BJ (cell line): Measurements from ENCODE around the gene MAP3K1. TPM values are rescaled to one million over a fixed set of nuclear protein-coding genes. Genes with fewer than 3 reads are reported as not detected.

Experiments
- CTCF ChIA-PET: fragments of 350-600 bp; formaldehyde crosslinking; extraction: SDS; loops from one replicate; lab custom pipeline; 2021; ENCODE audit warnings: antibody characterized with exemption, inconsistent platforms; lab: Yijun Ruan, JAX
- POLR2A ChIA-PET: fragments of 300-600 bp; sonication (Branson Sonifier 250); formaldehyde crosslinking; extraction: SDS; loops from one replicate; lab custom pipeline; 2021; ENCODE audit warnings: antibody characterized with exemption; lab: Charles Lee
- DNase-seq: peaks from one replicate; pipeline ENCODE4 v3.0.0-alpha.2; 2011; ENCODE audit warnings: low read depth
- H3K27me3 ChIP-seq: 2 replicates; pipeline ENCODE4 v1.6.0; 2011; ENCODE audit warnings: low read length; ENCODE audit not compliant: control insufficient read depth, insufficient read depth
- H3K36me3 ChIP-seq: 2 replicates; pipeline ENCODE4 v1.5.1; 2011; ENCODE audit warnings: low read length; ENCODE audit not compliant: control insufficient read depth, insufficient read depth
- H3K4me3 ChIP-seq: 2 replicates; pipeline ENCODE4 v1.5.1; 2011; ENCODE audit warnings: low read depth, mild to moderate bottlenecking, control low read depth, low read length
- polyA plus RNA-seq: library from polyadenylated mRNA; depleted of rRNA; stranded (reverse); fragments of >200 nt; gene quantifications from 2 replicates; pipeline ENCODE4 v1.2.3, GENCODE V29; 2011
- TF ChIP-seq, protein P1 (sequence below): IDR thresholded peaks from 2 replicates; pipeline ENCODE4 v1.5.1; 2011; ENCODE audit warnings: low read depth, mild to moderate bottlenecking, control low read depth, inconsistent platforms, low read length, moderate library complexity; ENCODE audit not compliant: insufficient read depth

Gene MAP3K1
- polyA plus RNA-seq, 1 experiment: 4.3 TPM

DNA sequence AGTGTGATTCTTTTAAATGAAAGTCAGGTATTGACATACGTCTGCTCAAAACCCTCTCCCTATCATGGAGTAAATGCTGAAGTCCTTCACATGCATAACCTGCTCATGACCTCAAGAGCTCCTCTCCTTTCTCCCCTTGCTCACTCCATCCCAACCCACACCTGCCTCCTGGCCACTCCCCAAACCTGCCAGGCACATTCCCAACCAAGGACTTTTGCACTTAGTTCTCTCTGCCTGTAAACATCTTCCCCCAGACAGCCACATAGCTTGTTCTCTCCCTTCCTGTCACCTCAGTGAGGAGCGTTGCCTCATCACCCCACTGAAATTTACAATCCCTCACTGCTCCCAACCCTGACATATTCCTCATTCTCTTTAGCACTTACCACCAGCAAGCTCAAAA, 102.7 kb downstream of the MAP3K1 start:
- H3K27me3 ChIP-seq: no peaks in the 10 kb centered on the region
- no peak for DNase-seq
- POLR2A ChIA-PET: interaction anchor here (0.7 kb wide), 1 partner anchor 9 kb away, joined by 3 read pairs; no protein-coding TSS in a partner anchor
- H3K36me3 ChIP-seq: peaks cover 4% of the 10 kb centered on the region
- no peak overlapping the region for H3K4me3 ChIP-seq
- TF ChIP-seq, protein P1, sequence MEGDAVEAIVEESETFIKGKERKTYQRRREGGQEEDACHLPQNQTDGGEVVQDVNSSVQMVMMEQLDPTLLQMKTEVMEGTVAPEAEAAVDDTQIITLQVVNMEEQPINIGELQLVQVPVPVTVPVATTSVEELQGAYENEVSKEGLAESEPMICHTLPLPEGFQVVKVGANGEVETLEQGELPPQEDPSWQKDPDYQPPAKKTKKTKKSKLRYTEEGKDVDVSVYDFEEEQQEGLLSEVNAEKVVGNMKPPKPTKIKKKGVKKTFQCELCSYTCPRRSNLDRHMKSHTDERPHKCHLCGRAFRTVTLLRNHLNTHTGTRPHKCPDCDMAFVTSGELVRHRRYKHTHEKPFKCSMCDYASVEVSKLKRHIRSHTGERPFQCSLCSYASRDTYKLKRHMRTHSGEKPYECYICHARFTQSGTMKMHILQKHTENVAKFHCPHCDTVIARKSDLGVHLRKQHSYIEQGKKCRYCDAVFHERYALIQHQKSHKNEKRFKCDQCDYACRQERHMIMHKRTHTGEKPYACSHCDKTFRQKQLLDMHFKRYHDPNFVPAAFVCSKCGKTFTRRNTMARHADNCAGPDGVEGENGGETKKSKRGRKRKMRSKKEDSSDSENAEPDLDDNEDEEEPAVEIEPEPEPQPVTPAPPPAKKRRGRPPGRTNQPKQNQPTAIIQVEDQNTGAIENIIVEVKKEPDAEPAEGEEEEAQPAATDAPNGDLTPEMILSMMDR: no peak
- CTCF ChIA-PET: interaction anchor here (1.2 to 2.8 kb wide), 2 partner anchors 11 to 16 kb away, joined by 3 to 9 read pairs; no protein-coding TSS in a partner anchor

- ChIA-PET CTCF (interaction anchor here (2.8 kb wide), 1 partner anchor 9 kb away, joined by 9 read pairs; no protein-coding TSS in a partner anchor), POLR2A (no interaction called here)
- Histone ChIP-seq H3K27me3 (no peaks in the 10 kb centered on the region), H3K36me3 (peaks cover 6% of the 10 kb centered on the region), H3K4me3 (no peak overlapping the region)
- TF ChIP-seq, protein P1: no peak
- DNase-seq: no peak
Measured at GRCh38 chr5:56919942-56920662, 104.8 kb downstream of the MAP3K1 start.

- ChIA-PET POLR2A (no interaction called here), CTCF (interaction anchor here (1.3 kb wide), 1 partner anchor 22 kb away, joined by 3 read pairs; no protein-coding TSS in a partner anchor)
- Histone ChIP-seq H3K4me3 (no peak overlapping the region), H3K27me3 (no peaks in the 10 kb centered on the region), H3K36me3 (peaks cover 6% of the 10 kb centered on the region)
- TF ChIP-seq, protein P1: no peak
- no peak for DNase-seq
Measured at GRCh38 chr5:56922922-56923321, 107.6 kb downstream of the MAP3K1 start.

DNA sequence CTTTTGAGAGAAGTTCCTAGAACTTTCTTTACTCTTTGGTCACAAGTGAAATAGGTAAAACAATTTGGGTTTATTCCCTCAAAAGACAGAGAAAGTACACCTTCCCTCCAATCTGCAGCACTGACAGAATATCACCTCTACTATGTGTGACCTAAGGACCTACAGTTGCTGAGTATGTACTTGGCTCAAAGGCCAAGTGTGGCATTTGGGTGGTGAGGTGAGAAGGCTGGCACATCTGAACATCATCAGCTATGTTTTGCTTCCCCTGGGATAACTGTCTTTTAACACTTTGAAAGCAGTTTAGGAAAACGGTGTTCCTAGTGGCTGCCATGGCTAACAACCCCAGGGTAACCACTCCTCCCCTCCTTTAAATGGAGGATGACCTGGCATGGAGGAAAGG, 119.0 kb downstream of the MAP3K1 start:
- Histone ChIP-seq H3K27me3 (no peaks in the 10 kb centered on the region), H3K36me3 (peaks cover 2% of the 10 kb centered on the region), H3K4me3 (no peak overlapping the region)
- ChIA-PET CTCF (no interaction called here), POLR2A (no interaction called here)
- no peak for DNase-seq
- TF ChIP-seq, protein P1: no peak

DNA sequence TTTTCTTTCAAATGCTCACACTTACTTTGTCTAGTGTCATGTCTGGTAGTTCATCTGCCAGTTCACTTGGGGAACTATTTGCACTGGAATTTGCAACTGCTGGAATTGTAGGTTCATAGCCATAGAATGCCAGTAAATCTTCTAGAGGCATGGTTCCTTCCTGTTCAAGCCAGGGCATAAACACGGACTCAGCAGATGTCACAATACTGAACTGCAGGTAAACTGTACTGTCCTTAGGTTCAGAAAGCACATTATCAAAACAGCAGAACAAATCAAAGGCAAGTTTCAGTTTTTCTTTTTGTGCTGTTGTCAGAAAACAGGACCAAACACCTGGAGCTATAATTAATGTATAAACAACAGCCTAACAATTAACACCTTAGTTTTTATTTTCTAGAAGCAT, 123.5 kb downstream of the MAP3K1 start:
- CTCF ChIA-PET: no interaction called here
- POLR2A ChIA-PET: no interaction called here

More for the DNA sequence above, 123.5 kb downstream of the MAP3K1 start:
- no peak for DNase-seq
- H3K4me3 ChIP-seq: no peak overlapping the region
- no peaks in the 10 kb centered on the region for H3K27me3 ChIP-seq
- peaks cover 3% of the 10 kb centered on the region for H3K36me3 ChIP-seq
- TF ChIP-seq, protein P1: no peak
